Hematopoietic multipotent progenitor cell treated with erythropoietin and hydrocortisone succinate and interleukin-3 and kit ligand, for 15 days (in vitro differentiated cells): Measurements from ENCODE around the gene LILRB5.
"Not testable (repeated sequence)": the region's sequence is repeated elsewhere in the genome, so short reads cannot be mapped to it uniquely, and the experiment has no call there.

Source experiments
- DNase-seq: peaks from one replicate; pipeline ENCODE4 v3.0.0-alpha.2; 2015; ENCODE audit warnings: low spot score

Gene LILRB5

GRCh38 chr19:54275951-54276350 is 18.9 kb upstream of the LILRB5 start:
- DNase-seq = no peak

- not testable (repeated sequence) for DNase-seq
Observed at GRCh38 chr19:54274516-54274915, 17.4 kb upstream of the LILRB5 start.

GRCh38 chr19:54273821-54274220 is 16.7 kb upstream of the LILRB5 start:
- no peak for DNase-seq

- not testable (repeated sequence) for DNase-seq
Observed at GRCh38 chr19:54272181-54272580, 15.1 kb upstream of the LILRB5 start.

- not testable (repeated sequence) for DNase-seq
Observed at GRCh38 chr19:54271587-54271986, 14.5 kb upstream of the LILRB5 start.

- no peak for DNase-seq
Observed at GRCh38 chr19:54271106-54271505, 14.0 kb upstream of the LILRB5 start.

GRCh38 chr19:54268936-54269335 is 11.9 kb upstream of the LILRB5 start:
- DNase-seq = no peak

GRCh38 chr19:54266133-54266532 is 9.1 kb upstream of the LILRB5 start:
- DNase-seq = peak; percentile 42

GRCh38 chr19:54262470-54262869 is 5.4 kb upstream of the LILRB5 start:
- DNase-seq = no peak

- no peak for DNase-seq
Observed at GRCh38 chr19:54262066-54262465, 5.0 kb upstream of the LILRB5 start.

GRCh38 chr19:54256250-54257115 is 590 bp downstream of the LILRB5 start:
- DNase-seq = no peak

GRCh38 chr19:54255105-54255775 is 1.8 kb downstream of the LILRB5 start:
- DNase-seq = no peak

GRCh38 chr19:54254195-54254906 is 2.7 kb downstream of the LILRB5 start:
- DNase-seq = no peak

GRCh38 chr19:54253331-54254194 is 3.5 kb downstream of the LILRB5 start:
- DNase-seq = no peak

- no peak for DNase-seq
Observed at GRCh38 chr19:54252845-54253244, 4.2 kb downstream of the LILRB5 start.

- no peak for DNase-seq
Observed at GRCh38 chr19:54252243-54252642, 4.8 kb downstream of the LILRB5 start.

- DNase-seq = no peak
Observed at GRCh38 chr19:54248016-54248601, 9.0 kb downstream of the LILRB5 start.

GRCh38 chr19:54247106-54247930 is 9.8 kb downstream of the LILRB5 start:
- DNase-seq = no peak

- no peak for DNase-seq
Observed at GRCh38 chr19:54245936-54246335, 11.1 kb downstream of the LILRB5 start.

- DNase-seq = not testable (repeated sequence)
Observed at GRCh38 chr19:54243809-54244208, 13.3 kb downstream of the LILRB5 start.
